ENCODE results near the gene NUP98. TPM values are rescaled to one million over a fixed set of nuclear protein-coding genes. Genes with fewer than 3 reads are reported as not detected.
"Not testable (repeated sequence)": the region's sequence is repeated elsewhere in the genome, so short reads cannot be mapped to it uniquely, and the experiment has no call there.

The NUP98 gene
- total RNA-seq, 1 donor from 2014 or later = 137 TPM

DNA sequence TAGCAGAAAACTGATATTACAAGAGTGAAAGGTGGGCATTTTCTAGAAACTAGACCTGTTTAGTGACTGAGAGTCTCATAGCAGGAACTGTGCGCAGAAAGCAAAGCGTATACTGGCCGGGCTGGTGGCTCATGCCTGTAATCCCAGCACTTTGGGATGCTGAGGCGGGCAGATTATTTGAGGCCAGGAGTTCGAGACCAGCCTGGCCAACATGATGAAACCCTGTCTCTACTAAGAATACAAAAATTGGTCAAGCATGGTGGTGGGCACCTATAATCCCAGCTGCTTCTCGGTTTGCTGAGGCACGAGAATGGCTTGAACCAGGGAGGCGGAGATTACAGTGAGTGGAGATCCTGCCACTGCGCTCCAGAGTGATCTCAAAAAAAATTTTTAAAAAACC, 1.8 kb upstream of the NUP98 start:
- DNase-seq (ENCODE audit: low spot score) = no peak

DNA sequence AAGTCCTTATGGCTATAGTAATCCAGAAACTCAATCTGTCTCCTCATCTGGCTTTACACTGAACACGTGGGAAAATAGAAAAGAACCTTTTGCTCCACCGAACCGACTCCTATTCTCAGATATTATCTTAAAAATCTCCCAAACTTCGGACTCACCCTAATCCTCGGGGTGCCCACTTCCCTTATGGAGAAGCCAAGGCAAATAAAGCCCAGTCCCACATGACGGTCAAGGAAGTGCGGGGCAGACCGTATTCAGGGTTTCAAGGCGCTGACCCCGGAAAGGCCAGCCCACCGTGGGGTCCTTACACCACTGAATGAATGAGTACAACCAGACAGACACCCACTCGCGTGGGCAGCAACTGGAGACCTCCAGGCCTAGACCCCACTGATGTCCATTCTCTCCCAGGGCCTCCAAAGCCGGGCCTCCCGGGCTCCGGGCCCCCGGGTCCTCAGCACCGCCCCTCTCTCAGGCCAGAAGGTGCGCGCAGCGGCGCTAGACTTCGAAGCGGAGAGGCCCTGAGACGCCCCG, 489 bp downstream of the NUP98 start:
- DNase-seq (ENCODE audit: low spot score) = no peak

DNA sequence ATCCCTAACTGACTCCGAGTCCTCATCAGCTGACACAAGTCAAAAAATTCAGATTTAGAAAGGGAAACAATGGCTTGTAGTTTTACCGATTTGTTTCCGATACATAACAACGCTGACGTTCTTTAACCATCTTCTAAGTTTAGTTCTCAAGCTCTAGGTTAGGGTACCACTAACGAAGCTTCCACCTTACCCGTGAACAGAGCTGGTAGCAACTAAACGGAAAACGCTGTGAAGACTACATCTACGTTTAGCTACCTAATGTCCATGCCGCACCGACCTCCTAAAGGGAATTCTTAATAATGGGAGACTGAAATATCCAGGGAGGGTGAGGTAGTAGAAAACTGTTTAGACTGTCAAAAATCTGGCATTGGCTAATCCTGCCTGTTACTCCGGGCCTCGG, 1.0 kb downstream of the NUP98 start:
- DNase-seq (ENCODE audit: low spot score) = peak; percentile 24

DNA sequence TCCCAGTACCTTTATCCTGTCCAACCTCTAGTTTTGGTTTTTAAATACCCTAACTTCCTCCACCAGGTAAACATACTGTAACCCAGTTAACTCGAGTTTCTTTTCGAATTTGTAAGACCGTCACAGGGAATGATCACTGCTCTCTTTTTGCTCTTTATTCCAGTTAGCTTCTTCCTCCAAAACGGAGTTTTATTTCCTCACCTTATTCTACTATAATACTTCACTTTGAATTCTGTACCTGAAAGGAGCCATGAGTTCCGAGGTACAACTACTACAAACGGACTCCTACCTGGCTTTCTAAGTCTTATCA, 1.4 kb downstream of the NUP98 start:
- DNase-seq (ENCODE audit: low spot score) = no peak

DNA sequence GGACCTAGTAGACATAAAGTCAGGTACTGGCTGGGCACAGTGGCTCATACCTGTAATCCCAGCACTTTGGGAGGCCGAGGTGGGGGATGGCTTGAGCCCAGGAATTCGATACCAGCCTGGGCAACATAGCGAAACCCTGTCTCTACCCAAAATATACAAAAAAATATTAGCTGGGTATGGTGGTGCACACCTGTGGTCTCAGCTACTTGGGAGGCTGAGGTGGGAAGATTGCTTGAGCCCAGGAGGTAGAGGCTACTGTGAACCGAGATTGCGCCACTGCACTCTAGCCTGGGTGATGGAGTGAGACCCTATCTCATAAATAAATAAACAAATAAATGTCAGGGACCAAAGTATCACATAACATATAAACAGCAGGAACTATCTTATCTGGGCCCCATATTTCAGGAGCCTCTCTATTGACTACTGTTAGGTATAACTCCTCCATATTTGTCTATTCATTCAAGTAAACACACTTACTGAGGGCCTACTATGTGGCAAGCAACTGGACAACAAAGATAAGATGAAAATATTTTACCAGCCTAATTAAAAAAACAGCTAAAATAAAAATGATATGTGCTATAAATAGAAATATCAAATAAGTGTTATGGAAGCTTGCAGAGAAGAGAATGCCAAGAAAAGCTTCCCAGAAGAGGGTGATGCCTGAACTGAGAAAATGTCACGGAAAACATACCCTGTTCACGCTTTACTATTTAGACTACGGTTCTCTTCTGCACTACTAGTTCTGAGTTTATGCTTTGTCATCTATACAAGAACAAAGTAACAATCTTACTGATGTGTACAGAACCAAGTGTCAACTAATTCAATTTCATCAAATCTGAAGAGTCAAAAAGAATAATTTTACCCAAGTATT, 2.0 kb downstream of the NUP98 start:
- DNase-seq (ENCODE audit: low spot score) = no peak

DNA sequence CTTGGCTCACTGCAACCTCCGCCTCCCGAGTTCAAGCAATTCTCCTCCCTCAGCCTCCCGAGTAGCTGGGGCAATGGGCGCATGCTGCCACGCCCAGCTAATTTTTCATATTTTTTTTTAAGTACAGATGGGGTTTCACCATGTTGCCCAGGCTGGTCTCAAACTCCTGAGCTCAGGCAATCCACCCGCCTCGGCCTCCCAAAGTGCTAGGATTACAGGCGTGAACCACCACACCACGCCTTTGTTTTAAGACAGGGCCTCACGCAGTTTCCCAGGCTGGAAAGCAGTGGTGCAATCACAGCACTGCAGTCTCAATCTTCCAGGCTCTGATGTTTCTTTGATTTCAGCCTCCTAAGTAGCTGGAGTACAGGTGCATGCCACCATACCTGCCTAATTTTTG, 3.0 kb downstream of the NUP98 start:
- not testable (repeated sequence) for DNase-seq (ENCODE audit: low spot score)

DNA sequence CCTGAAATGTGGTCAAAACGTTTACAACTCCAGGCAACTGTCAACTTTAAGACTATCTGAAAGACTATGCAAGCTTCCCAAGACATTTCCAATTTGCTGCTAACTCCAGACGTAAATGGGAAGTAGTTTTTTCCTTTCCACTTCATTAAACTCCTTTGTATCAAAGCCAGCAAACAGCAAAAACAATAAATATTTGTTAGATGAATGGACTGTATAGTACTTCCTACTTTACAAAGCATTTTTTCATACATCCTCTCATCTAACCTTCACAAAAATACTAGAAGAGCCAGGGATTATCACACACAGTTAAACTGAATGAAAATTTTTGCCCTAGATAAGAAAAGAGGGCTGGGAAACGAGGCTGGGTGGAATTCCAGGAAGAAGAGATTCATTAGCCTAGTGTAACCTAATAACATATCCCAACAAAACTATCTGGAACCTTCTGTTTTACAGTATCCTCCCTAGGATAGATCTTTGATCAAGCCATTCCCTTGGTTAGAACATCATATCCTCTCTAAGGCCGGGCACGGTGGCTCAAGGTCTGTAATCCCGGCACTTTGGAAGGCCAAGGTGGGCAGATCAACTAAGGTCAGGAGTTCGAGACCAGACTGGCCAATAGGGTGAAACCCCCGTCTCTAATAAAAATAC, 10.4 kb downstream of the NUP98 start:
- no peak for DNase-seq (ENCODE audit: low spot score)

DNA sequence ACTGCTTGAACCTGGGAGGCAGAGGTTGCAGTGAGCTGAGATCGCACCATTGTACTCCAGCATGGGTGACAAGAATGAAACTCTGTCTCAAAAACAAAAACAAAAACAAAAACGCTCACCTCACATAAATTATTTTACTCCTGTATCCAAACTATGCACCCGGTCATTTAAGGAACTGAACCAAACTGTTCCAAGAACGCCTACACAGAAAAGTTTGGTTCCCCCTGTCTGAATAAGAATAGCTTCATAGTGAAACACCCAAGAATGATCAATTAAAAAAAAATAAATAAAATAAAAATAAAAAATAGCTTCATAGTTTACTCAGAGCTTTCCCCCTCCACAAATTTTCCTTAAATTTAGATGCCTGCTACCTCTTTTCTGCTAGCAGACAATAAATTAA, 13.7 kb downstream of the NUP98 start:
- DNase-seq (ENCODE audit: low spot score) = no peak

DNA sequence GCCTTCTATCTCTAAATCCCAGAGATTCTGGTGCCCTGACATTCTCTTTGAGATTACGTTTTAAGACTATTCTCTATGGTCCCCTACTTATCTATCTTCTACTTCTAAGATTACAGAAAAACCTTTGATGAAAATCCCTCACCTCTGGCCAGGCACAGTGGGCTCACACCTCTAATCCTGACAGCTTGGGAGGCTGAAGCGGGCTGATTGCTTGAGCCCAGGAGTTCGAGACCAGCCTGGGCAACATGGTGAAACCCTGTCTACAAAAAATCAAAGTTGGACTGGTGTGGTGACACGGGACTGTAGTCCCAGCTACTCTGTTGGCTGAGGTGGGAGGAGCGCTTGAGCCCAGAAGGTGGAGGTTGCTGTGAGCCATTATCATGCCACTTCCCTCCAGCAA, 14.4 kb downstream of the NUP98 start:
- no peak for DNase-seq (ENCODE audit: low spot score)

DNA sequence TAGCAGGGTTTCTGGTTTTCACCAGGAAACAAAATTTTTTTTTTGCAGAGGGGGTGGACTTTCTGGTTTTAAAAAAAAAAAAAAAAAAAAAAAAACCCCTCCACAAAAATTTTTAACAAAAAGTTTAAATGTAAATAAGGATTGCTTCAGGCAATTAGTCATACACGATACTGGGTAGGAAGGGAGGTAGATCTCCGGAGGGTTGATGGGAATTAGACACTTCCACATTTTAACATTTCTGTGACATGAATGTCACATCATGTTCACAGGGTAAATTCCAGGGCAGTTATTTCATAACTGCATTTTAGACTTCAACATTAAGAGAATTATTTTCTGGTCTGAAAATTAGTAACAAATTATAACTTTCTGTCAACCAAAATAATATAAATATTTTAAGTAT, 15.9 kb downstream of the NUP98 start:
- no peak for DNase-seq (ENCODE audit: low spot score)

DNA sequence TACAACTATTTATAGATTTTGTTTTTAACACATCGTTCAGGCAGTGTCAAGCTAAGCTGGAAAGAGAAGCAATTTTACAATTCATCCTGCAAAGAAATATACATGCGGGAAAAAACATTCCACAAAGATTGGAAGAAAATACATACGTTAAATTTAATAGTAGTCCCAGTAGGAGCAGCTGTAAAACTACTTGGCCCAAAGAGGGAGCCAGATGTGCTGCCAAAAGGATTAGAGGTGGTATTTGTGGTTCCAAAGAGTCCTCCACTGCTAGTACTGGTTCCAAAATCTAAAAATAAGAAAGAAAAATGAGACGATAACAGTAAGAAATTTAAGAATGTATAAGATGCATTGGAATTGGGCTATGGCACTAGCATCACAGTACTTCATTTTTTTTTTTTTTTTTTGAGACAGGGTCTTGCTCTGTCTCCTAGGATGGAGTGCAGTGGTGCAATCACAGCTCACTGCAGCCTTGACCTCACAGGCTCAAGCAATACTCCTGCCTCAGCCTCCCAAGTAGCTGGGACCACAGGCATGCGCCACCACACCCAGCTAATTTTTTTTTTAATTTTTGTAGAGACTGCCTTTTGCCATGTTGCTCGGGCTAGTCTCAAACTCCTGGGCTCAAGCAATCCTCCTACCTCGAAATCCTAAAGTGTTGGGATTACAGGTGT, 21.5 kb downstream of the NUP98 start:
- no peak for DNase-seq (ENCODE audit: low spot score)

DNA sequence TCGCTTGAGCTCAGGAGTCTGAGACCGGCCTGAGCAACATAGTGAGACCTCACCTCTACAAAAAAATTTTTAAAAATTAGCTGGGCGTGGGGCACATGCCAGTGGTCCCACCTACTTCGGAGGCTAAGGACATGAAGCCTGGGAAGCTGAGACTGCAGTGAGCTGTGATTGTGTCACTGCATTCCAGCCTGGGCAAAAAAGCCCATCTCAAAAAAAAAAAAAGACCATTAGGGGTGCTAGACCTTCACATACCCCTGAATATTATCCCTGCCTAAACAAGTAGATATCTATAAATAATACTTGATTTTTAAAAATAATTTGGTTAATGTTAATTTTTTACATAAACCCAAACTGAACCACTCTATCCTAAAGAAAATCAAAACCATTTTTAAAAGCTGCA, 24.2 kb downstream of the NUP98 start:
- no peak for DNase-seq (ENCODE audit: low spot score)

DNA sequence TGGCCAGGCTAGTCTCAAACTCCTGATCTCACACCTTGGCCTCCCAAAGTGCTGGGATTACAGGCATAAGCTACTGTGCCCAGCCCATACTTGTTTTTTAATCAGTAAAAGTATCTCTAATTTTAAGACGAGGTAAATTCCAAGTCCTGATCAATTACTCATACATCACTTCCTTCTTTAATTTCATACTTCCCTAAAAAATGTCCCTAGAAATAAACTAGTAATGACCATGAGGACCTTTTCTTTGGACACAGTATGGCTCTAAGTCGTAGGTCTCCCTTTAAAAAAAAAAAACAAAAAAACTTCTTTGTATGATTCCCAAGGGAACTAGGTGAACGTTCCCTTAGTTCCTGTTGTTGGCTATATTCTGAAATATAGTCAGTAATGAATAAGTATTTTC, 29.8 kb downstream of the NUP98 start:
- DNase-seq (ENCODE audit: low spot score) = no peak

DNA sequence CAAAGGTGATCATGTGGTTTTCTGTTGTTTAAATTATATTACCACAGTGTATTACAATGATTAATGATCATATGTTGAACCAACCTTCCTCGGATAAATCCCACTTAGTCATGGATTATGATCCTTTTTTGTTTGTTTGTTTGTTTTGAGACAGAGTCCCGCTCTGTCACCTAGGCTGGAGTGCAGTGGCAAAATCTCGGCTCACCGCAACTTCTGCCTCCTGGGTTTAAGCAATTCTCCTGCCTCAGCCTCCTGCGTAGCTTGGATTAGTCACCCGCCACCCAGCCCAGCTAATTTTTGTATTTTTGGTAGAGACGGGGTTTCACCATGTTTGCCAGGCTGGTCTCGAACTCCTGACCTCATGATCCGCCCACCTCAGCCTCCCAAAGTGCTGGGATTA, 30.5 kb downstream of the NUP98 start:
- DNase-seq (ENCODE audit: low spot score) = not testable (repeated sequence)

DNA sequence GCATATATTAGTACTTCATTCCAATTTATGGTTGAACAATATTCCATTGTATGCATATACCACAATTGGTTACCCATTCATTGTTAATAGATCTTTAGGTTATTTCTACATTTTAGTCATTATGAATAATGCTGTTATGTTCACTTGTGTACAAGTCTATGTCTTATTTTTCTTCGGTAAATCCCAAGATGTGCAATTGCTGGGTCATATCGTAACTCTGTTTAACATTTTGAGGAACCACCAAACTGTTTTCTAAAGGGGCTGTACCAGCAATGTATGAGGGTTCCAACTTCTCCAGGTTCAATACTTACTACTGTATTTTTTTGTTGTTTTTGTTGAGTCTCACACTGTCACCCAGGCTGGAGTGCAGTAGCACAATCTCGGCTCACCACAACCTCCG, 33.1 kb downstream of the NUP98 start:
- no peak for DNase-seq (ENCODE audit: low spot score)

DNA sequence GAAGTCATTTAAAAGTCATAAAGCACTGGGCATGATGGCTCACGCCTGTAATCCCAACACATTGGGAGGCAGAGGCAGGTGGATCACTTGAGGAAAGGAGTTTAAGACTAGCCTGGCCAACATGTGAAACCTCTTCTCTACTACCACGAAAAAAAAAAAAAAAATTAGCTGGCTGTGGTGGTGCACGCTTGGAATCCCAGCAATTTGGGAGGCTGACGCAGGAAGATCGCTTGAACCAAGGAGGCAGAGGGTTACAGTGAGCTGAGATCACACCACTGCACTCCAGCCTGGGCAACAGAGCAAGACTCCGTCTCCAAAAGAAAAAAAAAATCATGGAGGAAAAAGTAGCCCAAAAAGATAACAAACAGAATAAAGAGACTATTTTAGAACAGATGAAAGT, 42.2 kb downstream of the NUP98 start:
- DNase-seq (ENCODE audit: low spot score) = no peak

DNA sequence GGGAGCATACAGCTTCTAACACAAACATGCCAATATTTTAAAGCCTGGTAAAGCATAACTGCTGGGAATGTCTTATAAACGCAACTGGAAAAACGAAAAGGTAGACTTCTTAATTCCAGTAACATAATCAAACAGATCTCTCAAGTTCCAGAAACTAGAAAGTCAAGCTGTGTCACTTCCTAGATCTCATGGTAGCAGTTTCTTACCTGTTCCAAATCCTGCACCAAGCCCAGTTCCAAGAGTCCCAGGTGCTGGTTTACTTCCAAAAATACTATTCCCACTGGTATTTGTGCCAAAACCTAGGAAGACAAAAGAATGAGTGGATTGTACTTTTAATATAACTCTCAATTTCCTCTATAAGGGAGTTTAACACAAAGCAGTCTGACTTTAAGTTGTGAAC, 44.2 kb downstream of the NUP98 start:
- DNase-seq (ENCODE audit: low spot score) = no peak

DNA sequence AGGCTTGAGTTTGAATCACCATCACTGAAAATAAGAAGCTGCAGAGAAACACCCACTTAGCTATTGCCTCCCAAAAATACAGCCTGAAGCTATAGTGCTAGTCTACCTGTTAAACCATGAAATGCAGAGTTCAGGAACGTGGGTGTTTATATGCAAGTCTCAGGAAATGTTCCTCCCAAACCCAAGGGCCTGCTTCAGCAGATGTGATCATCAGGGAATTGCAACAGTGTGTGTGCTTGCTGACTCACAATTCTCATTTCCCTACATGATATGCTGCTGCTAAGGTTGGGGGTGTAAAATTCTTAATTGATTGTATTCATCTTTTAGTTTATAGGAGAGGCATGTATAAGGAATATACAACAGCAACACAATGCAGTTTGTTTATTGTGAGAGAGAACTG, 49.6 kb downstream of the NUP98 start:
- DNase-seq (ENCODE audit: low spot score) = no peak

DNA sequence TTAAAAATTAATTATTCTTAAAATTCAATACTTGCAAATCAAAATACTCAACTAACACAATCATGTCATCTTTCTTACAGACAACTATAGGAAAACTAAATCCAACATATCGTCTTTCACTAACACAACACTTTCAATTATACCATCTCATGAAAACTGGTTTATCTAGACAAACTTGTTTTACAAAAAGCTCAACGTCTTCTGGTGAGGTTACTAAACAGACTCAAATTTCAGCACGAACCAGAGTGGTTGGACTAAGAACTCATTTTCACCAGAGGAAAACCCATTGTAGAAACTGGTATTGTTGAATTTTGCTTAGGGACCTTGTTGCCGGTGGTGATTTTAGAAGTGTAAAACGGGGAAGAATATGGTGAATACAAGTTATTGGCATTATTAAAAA, 52.2 kb downstream of the NUP98 start:
- no peak for DNase-seq (ENCODE audit: low spot score)

DNA sequence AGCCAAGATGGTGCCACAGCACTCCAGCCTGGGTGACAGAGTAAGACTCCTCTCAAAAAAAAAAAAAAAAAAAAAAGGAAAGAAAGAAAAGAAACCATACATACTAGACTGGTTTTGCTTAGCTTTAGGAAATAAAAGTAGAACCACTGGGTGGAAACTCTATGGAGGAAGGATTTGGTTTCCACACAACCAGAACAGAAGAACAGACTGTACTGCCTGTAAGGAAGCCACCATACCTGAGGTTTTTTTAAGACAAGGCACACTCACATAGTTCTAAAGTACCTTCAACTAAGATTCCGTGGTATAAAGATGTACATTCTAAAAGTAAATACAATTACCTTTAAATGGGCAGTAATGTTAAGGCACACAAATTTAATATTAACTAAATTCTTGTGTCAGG, 58.6 kb downstream of the NUP98 start:
- no peak for DNase-seq (ENCODE audit: low spot score)

DNA sequence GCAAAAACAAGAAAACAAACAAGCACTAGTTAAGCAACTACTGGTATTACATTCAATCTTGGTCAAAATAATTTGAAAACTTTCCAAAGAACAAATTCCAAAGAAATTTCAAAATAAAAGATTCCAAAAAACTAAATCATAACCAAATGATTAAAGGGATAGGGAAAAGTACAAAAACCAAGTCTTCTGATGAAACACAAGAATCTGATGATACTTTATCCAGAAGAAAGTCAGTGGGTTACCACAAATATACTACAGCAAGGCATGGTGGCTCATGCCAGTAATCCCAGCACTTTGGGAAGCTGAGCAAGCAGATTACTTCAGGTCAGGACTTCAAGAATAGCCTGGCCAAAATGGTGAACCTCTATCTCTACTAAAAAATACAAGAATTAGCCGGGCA, 59.1 kb downstream of the NUP98 start:
- DNase-seq (ENCODE audit: low spot score) = no peak

DNA sequence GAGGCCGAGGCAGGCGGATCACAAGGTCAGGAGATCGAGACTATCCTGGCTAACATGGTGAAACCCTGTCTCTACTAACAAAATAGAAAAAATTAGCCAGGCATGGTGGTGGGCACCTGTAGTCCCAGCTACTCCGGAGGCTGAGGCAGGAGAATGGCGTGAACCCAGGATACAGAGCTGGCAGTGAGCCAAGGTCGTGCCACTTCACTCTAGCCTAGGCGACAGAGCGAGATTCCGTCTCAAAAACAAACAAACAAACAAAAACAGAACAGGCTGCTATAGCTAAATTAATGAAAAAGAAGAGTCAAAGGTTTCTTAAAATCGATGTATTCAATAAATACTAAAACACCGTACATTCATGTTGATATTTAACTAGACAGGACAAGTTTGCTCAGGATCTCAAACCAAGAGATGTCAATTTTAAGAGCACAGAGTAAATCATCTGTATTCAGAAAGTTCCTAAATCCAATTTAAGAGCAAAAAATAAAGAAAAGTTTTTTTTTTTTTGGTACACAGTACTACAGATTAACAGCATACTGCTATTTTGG, 59.9 kb downstream of the NUP98 start:
- no peak for DNase-seq (ENCODE audit: low spot score)

DNA sequence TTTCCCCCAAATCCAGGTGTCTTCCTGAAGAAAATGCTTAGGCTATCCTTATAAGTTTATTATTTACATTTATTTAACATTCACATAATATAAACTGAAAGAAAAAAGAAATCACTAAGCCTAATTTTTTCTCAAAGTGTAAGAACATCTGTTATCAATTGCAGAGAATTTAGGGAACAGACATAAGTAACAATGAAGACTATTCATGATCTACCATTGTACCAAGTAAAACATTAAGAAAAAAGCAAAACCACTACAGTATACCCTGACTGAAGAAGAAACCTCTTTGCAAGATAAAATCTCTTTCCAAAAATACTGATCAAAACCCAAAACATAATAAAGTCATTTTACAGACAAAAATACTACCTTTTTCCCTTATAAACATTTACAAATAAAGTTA, 60.5 kb downstream of the NUP98 start:
- DNase-seq (ENCODE audit: low spot score) = no peak
